DMS79 (cell line): Measurements from ENCODE around the gene HPSE2.

Experiments
- DNase-seq: peaks from one replicate; lab custom pipeline; 2025; lab: John Stamatoyannopoulos, UW

HPSE2 gene

DNA sequence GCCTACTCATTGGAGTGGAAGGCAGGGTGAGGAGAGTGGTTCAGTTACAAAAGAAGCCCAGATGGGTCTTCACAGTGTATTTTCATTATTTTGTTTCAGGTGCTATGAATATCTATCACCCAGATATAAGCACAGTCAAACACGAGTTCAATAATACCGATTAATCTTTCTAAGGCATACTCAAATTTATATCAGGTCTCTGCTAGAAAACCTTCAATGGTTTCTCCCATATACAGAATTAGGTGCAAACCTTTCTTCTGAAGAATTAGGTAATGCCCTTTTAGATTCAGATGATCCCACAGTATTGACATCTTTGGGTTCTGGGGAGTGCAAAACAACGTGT lies 774.2 kb downstream of the HPSE2 start:
- no peak for DNase-seq

DNA sequence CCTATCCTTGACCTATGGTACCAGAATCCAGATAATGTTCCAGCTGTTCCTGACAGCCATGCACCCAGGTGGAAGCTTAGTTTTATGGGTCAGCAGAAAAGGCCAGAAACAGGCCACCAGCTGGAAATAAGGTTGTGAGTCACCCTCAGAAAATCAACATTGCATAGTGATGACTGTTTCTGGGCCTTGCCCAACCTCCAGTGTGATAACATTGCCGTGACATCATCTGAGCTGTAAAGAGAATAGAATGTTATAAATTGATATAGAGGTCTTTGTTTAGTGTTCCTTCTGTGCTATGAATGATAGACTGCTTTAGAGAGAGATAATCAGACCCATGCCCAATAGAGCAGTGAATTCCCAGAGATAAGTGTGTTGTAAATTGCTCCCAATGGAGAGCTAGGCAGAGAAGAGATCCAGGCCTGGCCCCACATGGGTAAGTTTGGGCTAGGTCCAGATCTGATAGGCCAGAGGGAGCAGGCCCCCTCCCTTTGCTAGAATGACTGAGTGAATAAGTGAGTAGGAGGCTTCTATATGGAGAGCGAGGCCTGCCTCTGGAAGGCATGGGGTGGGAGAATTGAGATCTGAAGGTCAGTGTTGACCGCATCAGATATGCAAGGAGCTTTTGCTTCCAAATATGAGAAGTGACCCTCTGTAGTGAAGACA lies 774.7 kb downstream of the HPSE2 start:
- DNase-seq = no peak

DNA sequence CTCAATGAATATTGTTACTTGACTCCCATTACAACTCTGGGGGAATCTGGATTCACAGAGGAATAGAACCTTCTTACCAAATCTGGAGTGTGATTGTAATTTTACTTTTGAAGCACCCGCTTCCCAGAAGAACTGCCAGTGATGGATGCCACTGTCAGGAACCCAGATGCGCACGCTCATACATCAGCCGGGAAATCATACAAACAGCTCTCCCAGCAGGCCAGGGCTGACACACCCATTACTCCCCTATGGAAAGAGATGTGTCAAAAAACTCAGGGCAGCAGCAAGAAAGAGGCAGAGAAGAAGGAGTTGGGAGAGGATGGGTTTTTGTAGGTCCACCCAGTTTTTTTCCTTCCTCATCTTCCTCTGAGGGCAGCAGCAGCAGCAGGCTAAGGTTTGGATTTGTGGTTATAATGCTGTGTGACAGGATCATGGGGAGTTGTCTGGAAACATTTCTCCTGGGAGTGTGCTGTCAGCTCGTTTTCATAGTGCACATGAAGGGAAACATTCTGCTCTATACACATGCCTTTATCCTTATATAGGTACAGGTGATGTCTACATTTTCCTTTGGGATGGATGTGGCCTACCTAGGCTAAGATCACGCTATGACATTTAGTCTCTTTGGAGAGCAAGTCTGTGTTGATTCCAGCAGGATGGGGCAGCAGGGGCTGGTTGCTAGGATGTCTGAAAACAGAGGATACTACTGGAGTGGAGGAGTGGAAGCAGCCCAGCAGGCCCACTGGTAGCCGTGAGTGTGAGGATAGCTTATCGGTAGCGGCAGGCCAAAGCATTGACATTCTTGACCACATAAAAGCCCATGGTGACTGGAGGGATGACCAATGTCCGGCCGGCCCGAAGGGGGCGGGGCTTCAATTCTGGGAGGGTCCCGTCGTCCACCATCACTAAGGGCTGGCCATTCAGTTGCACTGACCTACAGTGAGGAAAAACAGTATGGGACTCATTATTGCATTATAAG lies 776.6 kb downstream of the HPSE2 start:
- DNase-seq = no peak

DNA sequence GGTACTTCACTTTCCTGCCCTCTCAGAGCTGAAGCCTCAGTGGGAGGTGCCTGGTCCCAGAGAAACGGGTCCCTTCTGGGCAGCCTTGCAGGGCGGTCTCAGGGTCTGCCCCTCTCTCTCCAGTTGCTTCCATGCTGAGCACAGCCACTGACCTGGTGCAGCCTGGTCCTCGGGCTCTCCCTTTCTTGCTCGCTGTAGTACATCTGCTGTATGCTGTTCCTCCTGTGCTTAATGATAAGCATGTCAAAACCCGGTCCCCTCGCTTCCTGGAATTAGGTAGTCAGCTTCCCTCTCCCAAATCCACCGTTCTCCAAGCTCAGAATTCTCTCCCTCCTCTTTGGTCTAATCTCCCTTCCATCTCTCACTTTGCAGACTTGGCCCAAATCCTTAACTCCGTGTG lies 777.9 kb downstream of the HPSE2 start:
- DNase-seq = no peak

DNA sequence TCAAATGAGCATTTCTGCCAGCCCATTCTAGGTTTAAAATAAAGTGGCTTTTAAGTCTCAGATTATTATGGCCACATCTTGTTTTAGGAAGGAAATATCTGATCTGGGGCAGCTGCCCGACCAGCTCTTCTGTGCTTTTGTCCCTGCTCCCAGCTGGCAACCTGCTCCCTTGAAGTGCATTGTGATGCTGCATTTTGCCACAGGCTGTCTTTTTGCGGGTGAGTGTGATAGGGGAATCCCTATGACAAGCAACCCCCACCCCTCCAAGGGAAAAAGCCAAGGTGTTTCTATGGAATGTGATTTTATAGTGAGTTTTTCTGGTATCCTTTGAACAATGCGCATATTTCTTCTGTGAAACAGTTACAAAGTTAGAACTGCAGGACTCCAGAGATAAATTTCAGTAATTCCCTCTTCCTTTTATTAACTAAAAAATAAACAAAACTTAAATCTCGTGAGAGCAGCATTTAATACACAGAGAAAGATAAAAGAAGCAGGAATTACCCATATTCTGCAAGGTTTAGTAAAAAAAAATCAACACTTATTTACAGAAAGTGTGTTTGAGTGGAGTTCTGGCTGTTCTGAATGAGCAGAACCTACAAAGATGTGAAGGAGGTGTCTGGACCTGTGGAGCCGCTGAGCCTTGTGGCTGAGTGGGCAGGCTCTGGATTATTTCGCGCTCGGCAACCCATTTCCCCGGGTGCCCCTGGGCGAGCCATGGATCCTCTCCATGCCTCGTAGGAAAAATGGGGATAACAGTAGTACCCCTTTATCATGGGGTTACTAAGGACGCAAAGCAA lies 778.8 kb downstream of the HPSE2 start:
- no peak for DNase-seq

DNA sequence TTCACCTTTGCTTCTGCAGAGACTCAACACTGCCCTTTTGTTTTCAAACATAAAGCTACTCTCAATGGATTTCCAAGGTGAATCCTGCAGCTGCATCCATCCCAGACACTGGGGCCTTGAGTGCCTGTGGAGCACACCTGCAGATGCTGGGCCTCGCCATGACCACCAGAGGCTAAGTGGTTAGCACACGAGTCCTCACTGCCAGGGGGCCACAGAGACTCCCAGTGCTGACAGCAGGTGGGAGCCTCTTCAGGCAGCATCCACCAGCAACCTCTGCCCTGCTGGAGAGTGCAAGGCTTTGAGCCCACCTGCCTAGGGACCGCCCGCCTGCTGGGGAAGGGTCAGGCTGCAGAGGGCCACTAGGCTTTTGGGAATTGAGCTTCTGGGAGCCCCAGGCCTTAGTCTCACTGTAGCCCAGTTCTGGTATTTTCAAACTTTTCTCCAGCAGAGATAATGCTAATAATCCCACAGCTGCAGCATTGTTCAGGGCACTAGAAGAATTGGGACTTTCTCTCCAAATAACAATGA lies 779.5 kb downstream of the HPSE2 start:
- no peak for DNase-seq

DNA sequence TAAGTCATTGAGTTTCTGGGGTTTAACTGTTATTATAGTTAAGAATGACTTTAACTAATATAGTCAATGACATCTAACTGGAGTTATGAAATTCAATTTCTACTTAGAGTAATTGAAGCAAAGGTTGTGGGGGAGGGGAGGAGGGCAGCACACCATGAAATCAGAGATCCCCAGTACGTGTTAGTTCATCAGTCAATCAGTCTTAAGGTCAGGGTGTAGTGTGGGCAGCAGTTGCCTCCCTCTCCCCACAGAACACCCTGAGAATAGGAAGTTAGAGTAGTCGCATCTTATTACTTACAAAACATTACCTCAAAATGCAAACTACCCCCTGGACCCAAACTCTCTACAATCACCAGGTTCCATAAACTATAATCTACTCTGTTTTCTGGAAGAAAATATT lies 781.9 kb downstream of the HPSE2 start:
- no peak for DNase-seq

DNA sequence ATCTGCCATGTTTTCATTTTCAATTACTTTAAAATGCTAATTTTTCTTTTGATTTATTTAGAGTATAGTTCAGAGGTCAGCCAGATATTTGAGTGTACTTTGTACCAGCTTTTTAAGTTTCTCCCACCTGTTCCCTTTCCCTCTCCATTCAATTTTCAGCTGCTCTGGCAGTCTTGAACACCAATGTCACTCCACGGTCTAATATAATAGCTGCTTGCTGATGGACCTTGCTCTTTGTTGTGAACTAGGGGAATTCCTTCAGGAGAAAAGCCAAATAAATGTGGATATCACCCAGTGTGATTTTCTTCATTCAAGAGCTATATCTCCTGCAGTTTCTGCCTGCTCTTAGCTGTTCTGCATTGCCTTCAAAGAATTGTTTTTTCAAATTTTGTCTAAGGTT lies 785.0 kb downstream of the HPSE2 start:
- no peak for DNase-seq

DNA sequence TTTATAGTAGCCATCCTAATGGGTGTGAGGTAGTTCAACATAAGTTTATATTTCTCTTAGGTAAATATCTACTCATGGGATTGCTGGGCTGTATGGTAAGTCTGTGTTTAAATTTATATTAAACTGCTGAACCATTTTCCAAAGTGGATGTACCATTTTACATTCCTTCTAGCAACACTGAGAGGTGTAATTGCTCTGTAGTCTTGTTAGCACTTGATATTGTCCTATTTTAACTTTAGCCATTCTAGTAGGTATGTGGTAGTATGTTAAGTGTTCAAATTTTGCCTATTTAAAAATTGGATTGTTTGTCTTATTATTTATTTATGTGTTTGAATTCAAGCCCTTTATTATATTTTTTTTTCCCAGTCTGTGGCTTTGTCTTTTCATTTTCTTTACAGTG lies 786.4 kb downstream of the HPSE2 start:
- no peak for DNase-seq

DNA sequence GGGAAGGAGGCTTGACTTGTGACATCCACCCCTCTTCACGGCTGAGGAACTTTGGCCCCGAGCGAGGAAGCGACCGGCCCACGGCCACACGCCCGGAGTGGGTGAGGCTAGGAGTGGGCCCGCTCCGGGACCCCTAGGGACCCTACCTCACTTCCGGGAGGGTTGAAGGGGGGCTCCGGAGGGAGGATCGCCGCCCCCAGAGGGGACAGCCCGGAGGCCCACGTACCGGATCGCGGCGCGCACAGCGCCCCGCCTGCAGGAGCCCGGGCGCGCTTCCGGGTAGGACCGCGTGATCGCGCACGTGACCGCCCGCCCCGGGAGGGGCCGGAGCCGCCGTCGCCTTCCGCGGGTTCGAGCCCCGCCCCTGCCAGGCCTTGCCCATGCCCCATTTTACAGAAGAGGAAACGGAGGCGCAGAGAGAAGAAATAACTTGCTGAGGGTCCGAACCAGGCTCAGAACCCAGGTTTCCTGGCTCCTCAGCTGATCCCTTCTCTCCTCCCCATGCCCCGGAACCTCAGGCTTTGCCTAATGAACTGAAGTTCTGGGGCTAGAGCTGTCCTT lies 788.9 kb downstream of the HPSE2 start, which contains the start of gene HPS1:
Gene HPS1 (minus strand): TSS at position 275 of the 561 bp plus-strand sequence. CDS start 3,695 bp downstream, outside the sequence.
- peak; percentile 12 for DNase-seq

DNA sequence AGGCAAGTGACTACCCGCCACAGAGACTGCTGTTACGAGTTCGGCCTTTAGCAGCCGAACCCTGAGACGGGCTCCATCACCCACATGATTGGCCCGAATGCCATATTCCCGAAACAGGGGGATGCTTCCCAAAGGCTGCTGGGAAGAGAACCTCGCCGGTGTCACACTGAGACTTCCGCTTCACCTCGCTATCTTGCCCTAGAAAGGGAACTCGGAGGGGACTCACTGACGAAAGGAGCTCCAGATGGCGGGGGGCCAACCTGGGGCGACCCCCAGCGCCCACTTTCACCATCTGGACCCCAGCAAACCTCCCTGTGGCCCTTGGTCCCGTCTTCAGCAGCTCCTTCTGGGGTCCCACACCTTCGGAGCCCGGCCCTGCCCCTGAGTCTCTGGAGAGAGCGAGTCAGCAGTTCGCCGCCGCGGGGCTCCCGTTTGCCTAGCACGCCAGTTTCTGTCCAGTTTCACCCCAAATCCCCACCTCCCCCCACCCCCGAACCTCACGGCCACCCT lies 789.4 kb downstream of the HPSE2 start:
- no peak for DNase-seq

DNA sequence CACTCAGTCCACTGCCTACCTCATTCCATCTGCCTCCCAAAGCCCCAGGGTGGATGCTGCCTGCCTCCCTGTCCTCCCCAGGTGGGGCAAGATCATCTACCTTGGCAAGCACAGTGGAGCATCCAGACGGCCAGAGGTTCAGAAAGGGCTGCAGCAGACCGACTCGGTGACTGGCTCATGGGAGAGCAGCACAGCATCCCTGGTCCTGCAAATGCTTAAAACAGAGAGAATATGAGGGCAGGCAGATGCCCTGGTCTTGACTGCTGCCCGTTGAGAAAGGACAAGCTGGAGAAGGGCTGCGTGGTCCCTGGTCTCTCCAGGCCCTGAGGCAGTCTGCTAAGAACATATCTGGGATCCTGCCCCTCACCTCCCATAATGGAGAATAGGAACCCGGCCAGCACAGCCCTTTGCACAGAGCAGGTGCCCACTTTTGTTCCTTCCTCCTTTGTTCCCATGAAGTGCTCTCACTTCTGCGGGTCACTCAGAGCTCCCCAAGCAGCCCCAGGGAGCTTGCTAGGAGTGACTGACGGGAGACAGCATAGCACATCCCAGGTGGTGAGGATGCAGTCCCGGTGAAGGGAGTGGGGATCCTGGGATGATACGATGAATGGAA lies 790.3 kb downstream of the HPSE2 start:
- no peak for DNase-seq

DNA sequence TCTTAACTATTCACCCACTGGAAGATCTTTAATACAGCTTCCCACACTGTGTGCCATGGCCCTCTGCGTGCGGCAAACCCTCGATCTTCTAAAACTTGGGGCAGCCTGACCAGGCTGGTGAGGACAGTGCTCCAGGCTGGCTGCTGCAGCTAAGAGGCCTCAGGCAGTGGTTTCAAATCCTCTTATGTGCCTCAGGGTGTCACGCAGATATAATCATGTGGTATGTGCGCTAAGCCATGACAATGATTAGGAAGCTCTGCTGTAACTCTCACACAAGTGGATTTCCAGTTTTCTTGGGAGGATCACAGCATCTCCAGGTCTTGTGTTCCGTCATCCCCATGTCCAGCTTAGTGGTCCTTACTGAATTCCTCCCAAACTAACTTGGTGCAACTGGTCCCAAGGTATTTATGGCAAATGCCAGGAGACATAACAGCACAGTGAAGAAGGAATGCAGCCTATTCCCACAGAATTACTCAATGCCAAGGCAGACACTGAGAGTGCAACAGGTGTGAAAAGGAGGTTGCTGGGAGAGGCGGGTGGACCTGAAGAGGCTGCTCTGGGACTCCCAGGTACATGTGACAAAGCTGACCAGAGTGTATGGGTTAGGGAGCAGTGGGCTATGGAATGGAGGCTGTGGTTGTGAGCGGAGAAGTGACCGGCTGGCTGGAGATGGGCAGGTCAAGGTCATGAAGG lies 791.2 kb downstream of the HPSE2 start:
- DNase-seq = no peak

DNA sequence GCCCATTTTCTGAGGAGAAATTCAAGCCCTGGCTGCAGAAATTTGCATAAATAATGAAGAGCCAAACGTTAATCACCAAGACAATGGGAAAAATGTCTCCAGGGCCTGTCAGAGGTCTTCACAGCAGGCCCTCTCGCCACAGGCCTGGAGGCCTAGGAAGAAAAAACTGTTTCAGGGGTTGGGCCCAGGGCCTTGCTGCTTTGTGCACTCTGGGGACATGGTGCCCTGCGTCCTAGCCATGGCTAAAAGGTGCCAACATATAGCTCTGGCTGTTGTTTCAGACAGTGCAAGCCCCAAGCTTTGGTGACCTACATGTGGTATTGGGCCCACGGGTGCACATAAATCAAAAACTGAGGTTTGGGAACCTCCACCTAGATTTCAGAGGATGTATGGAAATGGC lies 796.9 kb downstream of the HPSE2 start:
- DNase-seq = no peak

DNA sequence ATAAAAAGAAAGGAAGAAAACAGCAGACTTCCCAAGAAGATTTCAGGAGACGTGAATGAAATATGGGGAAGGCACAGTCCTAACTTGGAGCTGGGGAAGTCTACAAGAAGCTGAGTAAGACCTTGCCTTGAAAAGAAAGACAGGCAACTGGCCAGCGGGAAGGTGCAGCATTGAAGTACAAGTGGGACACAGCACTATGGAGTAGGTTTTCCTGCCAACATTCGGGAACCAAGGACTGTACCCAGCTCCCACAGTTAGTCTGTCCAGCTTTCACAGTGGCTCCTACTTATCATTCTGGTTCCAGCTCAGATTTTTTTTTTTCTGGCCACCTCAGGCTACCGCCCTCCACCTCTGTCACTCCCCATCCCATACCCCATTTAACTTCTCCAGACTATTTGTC lies 798.9 kb downstream of the HPSE2 start:
- no peak for DNase-seq

DNA sequence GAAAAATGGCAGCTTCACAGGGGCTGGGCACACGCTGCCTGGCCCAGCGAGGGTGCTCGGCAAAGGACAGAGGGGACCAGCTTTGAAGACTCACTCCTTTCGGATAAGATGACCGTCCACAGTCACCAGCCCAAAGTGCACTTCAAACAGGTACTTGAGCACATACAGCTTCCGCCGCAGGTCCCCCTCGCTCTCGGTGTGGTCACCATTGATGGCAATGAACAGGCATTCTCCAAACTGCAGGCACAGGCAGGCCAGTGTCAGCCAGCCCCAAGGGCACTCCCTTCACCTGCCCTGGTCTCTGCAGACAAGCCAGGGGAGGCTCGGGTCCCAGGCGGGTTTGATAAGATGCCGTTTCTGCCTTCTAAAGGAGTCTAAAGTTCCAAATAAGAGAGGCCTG lies 800.5 kb downstream of the HPSE2 start:
- no peak for DNase-seq

DNA sequence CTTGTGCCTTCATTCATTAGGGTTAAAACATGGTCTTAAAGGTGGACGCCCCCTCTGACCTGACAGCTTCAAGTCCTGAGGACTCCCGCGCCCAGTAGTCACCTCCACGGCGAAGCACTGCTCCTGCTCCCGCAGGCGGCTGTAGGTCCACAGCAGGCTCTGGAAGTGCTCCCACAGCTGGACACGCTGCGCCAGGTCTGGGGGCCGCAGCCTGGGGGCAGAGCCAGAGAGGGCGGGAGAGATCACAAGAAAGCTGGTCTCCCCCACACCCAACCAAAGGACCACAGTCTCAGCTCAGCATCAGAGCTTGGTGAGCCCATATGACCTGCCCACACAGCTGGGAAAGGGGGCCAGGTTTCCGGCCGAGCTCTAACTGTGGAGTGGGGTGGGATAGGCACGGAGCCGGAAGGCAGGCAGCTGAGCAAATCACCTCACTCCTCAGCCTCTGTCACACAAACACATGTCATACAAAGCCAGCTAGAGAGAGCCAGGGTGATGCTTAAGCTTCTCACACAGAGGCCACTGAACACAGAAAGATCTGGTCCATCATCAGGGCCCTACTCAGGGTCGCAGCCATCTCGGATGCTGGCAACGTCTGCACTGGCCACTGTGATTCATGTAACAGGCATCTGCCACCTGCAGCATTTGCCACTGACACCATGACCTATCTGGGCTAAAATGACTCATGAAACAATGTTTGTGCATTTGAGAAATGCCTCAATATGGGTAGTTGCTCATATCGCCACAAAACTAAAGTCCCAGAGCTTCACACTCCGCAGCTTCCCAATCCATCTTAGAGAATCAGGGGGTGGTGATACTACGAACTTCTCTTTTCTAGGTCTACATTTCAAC lies 801.5 kb downstream of the HPSE2 start:
- no peak for DNase-seq

DNA sequence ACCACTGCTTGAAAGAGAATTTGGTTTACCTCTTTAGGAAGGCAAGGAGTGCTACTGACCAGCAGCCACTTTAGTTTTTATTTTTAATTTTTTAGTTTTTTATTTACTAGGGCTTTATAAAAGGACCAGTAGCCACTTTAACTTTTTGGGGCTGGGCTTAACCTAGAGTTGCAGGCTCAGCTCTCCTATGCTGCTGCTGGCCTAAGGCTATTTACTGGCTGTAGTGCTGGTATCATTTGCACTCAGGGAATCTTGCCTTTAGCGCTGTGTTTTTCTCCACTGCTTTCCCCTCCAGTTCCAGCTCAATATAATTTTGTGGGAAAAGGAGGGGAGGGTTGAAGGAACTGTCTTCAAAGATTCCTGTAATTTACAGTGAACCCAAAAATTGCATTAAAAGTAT lies 802.3 kb downstream of the HPSE2 start:
- no peak for DNase-seq

DNA sequence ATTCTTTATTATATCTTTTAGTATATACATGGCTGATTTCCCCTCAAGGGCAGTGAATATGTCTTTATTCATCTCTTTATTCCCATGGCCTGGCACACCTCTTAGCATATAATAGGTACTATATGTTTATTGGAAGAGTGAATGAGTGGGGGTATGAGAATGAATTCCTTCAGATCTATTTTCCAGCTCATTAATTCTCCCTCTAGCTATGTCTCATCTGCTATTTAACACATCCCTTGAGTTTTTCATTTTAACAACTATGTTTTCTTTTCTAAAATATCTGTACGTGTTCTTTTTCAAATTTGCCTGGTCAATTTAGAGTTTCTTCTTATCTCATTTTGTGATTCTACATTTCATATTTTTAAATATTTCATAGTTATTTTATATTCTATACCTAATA lies 803.3 kb downstream of the HPSE2 start:
- DNase-seq = no peak

DNA sequence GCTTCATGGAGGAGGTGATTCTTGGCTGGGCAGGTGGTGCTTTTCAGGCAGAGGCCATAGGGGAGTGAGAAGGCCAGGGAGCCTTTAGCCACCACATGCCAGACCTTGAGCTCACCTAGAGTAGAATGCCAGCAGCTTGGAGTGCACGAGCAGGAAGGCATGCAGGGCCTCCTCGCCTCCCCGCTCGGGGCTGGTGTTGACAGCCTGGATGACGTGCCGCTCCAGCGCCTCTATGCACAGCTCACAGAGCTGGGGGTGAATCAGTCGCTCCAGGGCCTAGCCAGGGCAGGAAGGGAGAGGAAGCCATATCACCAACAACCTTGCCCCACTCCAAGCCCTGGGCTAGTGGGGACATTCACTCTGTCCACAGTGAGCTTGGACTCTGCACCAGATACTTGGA lies 804.6 kb downstream of the HPSE2 start:
- DNase-seq = no peak
